HG03103 (cell line): ENCODE results near the gene UTP20.
"Not testable (repeated sequence)": the region's sequence is repeated elsewhere in the genome, so short reads cannot be mapped to it uniquely, and the experiment has no call there.

Experiments used
- ATAC-seq: cut with Tn5 transposase; IDR thresholded peaks from one replicate; pipeline ENCODE4 v1.9.1; 2021; ENCODE audit warnings: low read depth; ENCODE audit not compliant: unreplicated experiment

Gene UTP20

GRCh38 chr12:101325590-101325989, 45.7 kb downstream of the UTP20 start:
- ATAC-seq: no peak

- ATAC-seq: no peak
Measured at GRCh38 chr12:101327051-101327450, 47.1 kb downstream of the UTP20 start.

- ATAC-seq: no peak
Measured at GRCh38 chr12:101327546-101327945, 47.6 kb downstream of the UTP20 start.

- no peak for ATAC-seq
Measured at GRCh38 chr12:101328917-101329316, 49.0 kb downstream of the UTP20 start.

GRCh38 chr12:101330631-101331030, 50.7 kb downstream of the UTP20 start:
- no peak for ATAC-seq

DNA sequence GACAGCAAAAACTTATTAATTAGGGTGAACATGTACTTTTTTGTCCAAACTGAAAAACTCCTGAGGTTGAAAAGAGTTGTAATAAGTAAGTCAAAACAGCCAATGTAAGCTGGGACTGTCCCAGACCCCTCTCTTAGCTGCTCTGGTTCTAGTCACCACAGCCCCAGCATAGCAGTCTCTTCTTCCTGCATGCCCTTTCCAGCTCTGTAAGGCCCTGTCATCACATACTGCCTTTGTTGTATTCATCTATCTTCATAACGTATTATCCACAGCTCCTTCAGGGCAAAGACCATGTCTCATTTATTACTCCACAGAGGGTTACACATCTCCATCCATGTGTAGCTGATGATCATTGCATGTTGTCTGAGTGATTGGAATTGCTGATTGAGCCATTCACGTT, 56.5 kb downstream of the UTP20 start:
- no peak for ATAC-seq

GRCh38 chr12:101338087-101338486, 58.2 kb downstream of the UTP20 start:
- no peak for ATAC-seq

DNA sequence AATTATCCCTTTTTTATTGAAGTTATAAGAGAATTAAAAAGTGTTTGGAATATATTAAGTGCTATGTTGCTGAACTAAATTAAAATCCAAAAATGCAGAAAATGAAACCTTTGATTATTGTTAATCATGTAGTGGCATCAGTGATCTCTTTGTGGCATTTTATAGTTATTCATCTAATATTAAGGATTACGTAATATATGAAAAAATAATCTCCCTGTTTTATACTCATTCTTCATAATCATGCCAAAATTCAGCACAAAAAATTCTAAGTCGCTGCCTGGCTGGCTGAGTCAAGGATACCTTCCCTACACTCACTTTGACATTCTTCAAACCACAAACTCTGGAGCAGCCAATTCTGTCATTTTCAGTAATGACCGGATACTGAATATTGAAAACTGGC, 64.0 kb downstream of the UTP20 start:
- no peak for ATAC-seq

DNA sequence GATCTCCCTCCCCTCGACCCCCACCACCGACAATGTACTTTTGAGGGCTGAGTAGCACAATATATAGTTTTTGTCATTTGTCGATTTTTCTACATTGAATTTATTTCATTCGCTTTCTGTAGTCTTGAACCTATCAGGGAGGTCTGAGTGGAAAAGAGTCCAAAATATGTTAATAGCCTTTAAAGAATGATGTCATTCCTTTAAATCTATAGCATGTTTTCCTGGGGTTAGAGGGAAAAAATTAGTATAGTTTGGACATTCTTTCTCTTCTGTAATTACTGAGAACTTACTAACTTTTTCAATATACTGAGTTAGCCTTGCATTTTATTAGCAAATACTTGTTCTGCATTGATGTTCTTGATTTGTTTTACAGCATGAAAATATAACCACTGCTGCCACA, 71.8 kb downstream of the UTP20 start:
- ATAC-seq: no peak

- no peak for ATAC-seq
Measured at GRCh38 chr12:101356794-101357193, 76.9 kb downstream of the UTP20 start.

DNA sequence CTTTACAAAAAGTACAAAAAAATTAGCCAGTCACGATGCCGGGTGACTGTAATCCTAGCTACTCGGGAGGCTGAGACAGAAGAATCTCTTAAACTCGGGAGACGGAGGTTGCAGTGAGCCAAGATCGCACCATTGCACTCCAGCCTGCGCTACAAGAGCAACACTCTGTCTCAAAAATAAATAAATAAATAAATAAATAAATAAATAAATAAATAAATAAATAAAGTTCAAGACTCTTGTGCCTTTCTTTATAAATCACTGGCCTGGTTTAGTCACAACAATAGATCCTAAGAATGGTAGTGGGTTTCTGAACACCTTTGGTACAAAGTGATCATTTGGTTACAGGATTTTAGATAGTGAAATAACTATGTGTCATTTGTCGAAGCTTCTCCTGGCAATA, 81.5 kb downstream of the UTP20 start:
- ATAC-seq: no peak

DNA sequence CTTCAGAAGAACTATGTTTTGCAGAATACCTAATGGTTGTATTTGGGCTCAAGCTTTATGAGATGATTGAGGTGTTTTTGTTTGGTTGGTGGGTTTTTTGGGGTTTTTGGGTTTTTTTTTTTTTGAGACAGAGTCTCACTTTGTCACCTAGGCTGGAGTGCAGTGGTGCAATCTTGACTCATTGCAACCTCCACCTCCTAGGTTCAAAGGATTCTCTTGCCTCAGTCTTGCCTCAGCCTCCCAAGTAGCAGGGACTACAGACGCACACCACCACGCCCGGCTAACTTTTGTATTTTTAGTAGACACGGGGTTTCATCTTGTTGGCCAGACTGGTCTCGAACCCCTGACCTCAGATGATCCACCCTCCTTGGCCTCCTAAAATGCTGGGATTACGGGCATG, 88.1 kb downstream of the UTP20 start:
- no peak for ATAC-seq

- no peak for ATAC-seq
Measured at GRCh38 chr12:101372431-101372830, 92.5 kb downstream of the UTP20 start.

GRCh38 chr12:101375573-101375972, 95.7 kb downstream of the UTP20 start:
- no peak for ATAC-seq

DNA sequence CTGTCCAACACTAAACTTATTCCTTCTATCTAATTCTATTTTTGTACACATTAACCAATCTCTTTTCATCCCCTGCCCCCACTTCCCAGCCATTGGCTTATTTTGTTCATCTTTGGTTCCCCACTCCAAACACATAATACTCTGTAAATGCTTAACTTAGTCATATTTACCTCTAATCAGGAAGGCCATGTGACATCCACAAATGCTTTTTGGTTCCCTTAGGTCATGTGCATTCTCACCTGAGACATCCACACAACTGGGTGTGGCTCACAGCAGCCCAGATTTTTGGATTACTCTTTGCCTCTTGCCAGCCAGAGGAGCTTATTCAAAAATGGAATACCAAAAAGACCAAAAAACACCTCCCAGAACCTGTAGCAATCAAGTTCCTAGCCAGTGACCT, 99.2 kb downstream of the UTP20 start:
- no peak for ATAC-seq

DNA sequence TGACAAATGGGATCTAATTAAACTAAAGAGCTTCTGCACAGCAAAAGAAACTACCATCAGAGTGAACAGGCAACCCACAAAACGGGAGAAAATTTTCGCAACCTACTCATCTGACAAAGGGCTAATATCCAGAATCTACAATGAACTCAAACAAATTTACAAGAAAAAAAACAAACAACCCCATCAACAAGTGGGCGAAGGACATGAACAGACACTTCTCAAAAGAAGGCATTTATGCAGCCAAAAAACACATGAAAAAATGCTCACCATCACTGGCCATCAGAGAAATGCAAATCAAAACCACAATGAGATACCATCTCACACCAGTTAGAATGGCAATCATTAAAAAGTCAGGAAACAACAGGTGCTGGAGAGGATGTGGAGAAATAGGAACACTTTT, 111.3 kb downstream of the UTP20 start:
- not testable (repeated sequence) for ATAC-seq

DNA sequence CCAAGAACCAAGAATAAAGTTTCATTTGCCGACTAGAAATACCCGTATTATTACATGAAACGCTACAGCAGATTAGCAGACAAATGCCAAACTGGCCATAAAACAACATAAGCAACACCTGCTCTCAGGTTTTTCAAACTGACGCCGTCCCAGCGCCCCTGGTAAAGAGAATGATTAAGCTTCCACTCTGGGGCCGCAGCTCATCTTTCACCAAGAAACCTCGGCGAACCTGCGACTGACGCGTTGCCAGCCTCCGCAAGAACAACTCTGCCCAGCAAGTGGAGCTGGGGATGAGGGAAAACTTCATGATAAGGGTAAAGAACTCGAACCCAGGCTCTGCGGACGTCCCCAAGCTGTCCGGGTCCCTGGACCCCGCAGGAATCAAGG, 127.1 kb downstream of the UTP20 start:
- peak; percentile 27 for ATAC-seq

DNA sequence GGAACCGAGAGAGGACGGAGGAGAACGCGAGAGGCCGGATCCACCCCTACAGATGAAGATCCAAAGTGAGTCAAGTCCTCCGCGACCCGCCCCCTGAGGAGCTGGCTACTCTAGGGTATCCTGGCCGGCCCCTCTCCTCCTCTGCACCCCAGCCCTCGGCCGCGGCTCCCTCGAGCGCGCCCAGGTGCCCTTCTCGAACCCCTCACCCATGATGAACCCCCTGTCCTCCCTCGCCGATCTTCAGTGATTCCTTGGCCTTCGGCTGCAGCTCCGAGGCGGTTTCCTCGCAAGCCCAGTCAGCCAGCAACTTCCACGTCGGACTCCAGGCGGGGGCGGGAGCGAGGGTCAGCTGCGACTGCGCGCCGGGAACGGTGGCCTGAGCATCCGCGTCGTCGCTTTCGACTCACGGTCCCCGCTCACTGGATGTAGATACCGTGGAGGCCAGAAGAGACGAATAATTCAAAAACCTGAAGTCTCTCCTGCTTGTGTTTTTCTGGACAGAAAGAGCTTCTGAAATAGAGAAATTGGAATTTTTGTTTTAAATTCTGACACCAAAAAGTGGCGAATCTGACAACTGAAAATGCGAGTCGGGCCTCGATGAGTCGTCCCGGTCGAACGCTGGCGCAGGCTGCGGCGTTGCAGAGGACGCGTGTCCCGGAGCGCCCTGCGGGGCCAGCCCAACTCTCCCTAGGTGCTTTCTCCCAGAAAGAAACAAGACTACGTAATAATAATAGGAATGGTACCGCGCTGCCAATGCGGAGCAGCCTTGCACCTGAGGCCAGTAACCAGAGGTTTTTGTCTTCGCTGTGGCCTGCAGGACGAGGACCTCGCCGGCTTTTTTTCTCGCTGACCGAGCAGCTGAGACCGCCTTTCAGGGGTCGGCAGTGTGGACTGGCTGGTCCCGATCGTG, 127.8 kb downstream of the UTP20 start, which contains the start of gene ARL1:
Gene ARL1 (minus strand): TSS at position 337 of the 910 bp plus-strand sequence. CDS start 127 bp downstream, at position 210.
- peak; percentile 75 for ATAC-seq

DNA sequence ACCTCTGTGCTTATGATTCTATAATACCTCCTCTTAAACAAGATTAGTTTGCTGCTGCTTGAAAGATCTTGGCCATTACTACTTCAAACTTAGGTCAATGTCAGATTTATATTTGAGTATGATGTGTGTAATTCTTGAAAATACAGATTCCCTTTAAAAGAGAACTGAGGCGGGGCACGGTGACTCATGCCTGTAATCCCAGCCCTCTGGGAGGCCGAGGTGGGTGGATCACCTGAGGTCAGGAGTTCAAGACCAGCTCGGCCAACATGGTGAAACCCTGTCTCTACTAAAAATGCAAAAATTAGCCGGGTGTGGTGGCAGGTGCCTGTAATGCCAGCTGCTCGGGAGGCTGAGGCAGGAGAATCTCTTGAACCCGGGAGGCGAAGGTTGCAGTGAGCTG, 130.3 kb downstream of the UTP20 start:
- not testable (repeated sequence) for ATAC-seq

GRCh38 chr12:101414533-101415119, 134.7 kb downstream of the UTP20 start:
- no peak for ATAC-seq

DNA sequence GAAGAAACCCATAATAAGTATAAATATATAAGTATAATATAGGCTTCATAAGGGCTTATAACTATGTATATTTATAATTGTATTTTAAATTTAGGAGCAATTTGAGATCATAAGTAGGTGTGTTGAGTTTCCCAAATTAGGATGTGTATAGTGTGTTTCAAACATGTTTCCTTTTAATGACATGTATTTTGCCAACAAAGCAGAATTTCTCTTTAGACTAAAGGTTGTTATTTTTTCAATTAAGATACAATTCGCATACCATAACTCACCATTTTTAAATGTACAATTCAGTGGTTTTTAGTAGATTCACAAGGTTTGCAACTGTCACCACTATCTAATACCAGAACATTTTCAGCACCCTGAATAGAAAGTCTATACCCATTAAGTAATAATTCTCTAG, 135.3 kb downstream of the UTP20 start:
- no peak for ATAC-seq

GRCh38 chr12:101422066-101422465, 142.2 kb downstream of the UTP20 start:
- ATAC-seq: not testable (repeated sequence)
